GM18511 (cell line): Measurements from ENCODE around the gene TMEM115.
A peak's percentile ranks its signal among the peaks of the same experiment; 100 is the strongest.

Source experiments
- ATAC-seq: cut with Tn5 transposase; IDR thresholded peaks from one replicate; pipeline ENCODE4 v1.9.1; 2021; ENCODE audit warnings: mild to moderate bottlenecking, moderate library complexity; ENCODE audit not compliant: unreplicated experiment

The TMEM115 gene

GRCh38 chr3:50358911-50359759, at the start of gene TMEM115:
Gene TMEM115 (minus strand): TSS chr3:50359521. CDS start chr3:50359063, 458 bp downstream.
- ATAC-seq: peak; percentile 100

- no peak for ATAC-seq
Measured at GRCh38 chr3:50408443-50408944, 49.2 kb upstream of the TMEM115 start.

DNA sequence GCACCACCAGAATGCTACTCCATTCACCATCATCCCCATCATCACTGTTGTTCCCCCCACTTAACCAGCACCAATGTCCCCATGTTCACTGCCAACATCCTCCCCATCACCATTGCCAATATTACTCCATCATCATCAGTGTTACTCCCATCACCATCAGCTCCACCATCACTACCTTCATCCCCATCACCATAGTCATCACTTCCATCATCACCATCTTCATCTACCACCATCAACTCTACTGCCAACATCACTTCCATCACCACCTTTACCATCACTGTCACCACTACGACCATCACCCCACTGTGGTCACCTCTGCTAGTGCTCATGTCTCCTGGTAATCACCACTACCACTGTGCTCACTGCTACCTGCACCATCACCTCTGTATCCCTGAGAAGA, 47.2 kb upstream of the TMEM115 start:
- ATAC-seq: no peak

DNA sequence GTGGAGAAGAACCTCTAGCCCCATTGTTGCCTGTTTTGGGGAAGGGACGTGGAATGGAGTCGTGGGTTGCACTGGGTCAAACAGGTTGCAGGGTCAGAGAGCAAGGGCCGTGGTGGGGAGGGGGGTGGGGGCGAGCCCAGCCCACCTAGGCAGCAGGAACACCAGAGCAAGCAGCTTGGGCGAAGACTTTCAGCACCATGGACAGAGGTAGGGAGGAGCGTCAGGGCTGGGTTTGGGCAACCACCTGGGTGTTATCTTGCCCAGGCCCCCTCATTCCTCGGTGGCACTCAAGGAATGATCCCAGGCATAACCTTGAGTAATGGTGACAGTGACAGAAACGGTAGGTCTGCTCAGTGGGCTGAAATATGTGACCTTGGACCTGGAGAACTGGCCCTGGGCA, 45.9 kb upstream of the TMEM115 start:
- ATAC-seq: no peak

GRCh38 chr3:50401978-50402595, 42.8 kb upstream of the TMEM115 start:
- ATAC-seq: no peak

- no peak for ATAC-seq
Measured at GRCh38 chr3:50396502-50396901, 37.2 kb upstream of the TMEM115 start.

GRCh38 chr3:50395070-50395860, 35.9 kb upstream of the TMEM115 start:
- ATAC-seq: no peak

- ATAC-seq: no peak
Measured at GRCh38 chr3:50393061-50393460, 33.7 kb upstream of the TMEM115 start.

- ATAC-seq: no peak
Measured at GRCh38 chr3:50392101-50392715, 32.9 kb upstream of the TMEM115 start.

DNA sequence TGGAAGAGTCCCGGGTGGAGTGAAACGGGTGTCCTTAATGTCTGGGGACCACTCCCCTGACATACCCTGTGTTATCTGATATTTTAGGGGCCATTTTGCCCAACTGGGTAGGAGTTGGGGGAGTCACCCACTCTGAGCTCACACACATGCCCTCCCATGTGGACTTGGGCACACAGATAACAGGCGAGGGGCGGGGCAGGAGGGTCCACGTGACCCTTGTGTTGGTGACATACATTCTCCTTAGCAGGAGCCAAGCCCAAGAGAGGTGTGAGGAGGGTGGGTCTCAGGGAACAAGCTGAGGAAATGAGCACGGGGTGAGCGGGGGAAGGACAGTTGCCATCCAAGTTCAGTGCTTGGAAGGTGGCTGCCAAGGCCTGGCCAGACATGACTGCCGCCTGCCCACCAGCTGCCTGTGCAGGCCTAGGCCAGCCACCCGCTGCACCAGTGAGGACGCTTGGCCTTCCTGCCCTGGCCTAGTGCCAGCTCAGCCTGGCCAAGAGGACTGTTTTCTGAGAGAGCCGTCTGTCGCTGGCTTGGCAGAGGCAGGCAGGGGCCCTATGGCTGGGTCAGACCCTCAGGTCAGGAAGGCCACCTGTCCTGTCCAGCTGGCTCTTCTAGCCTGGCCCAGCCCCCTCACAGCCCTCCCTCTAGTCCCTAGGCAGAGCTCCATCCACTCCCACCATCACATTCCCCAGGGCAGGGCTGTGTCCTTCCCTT, 31.3 kb upstream of the TMEM115 start:
- ATAC-seq: no peak

DNA sequence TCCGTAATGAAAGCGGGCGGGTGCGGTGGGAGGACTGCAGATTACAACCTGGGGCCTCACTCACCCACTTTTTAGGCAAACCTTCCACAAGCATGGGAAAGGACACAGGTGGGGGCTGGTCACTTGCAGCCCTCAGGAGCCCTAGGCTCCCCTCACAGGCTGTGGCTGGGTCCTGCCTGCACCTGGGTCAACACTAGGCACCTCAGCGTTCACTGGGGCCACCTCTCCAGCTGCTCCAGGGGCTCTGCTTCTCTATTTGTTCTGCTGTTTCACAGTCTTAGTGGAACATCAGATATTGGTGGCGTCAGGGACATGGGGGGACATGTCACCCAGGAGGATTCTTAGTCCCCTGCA, 30.1 kb upstream of the TMEM115 start:
- ATAC-seq: no peak

GRCh38 chr3:50388720-50389413, 29.5 kb upstream of the TMEM115 start:
- no peak for ATAC-seq

DNA sequence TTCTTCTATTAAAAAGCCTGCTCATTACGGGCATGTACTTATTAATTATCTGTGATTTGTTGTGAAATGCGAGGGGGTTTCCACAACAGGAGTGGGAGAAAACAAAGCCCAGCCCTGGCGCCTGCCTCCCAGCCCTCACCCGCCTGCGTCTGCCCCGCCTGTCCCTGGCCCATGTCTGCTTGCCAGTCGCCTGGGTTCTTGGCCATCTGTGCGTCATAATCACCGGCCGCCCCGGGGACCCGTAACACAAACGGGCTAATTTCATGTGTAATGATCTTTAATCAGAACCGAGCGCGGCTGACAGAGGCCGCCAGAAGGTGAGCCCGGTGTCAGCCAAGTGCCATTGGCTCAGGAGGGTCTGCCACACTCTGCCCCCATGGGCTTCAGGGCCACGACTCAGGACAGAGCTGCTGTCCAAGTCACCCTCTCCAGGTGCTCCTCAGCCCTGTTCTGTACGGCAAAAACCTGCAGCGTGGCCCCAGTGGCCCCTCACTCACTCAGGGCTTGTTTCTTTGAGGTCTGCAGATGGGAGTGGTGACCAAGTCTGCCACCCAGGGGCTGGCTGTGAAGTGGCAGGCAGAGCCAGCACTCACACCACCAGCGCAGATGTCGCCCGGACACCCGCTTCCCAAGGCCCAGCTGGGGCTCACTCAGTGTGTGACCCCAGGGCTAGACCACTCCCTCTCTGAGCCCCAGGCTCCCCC, 28.8 kb upstream of the TMEM115 start:
- no peak for ATAC-seq

DNA sequence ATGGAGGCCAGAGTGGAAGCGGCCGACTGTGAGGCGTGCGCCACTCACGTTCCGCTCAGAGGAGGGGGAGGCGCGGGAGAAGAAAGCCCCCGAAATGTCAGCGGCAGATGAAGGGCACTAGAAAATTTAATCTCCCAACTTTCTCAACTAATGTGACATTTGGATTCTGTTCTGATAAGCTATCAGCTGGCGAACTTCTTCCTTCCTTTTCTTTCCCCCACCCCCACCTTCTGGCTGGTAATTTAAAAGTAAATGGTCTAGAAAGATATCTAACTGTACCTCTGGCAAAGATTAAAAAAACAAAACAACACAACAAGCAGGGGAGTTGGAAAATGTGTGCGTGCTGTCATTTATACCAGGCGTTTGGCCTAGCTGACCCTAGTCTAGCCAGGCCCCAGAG, 26.4 kb upstream of the TMEM115 start:
- ATAC-seq: no peak

DNA sequence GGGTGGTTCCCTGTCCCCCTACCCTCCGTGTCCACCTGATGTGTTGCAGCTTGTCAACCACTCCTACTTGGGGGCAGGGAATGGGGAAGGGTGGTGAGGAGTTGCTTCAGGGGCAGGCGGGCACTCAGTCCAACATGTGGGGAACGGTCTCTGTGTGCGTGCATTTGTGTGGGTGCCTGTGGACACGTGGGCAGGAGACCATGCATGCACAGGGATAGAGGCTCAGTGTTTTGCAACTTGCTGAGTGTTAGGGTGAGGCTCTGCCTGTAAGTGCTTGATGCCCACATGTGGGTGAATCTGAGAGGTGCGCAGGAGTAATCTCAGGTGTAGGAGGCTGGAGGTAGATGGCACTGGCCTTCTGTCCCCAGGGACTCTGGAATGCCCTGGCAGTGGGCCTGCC, 24.4 kb upstream of the TMEM115 start:
- no peak for ATAC-seq

DNA sequence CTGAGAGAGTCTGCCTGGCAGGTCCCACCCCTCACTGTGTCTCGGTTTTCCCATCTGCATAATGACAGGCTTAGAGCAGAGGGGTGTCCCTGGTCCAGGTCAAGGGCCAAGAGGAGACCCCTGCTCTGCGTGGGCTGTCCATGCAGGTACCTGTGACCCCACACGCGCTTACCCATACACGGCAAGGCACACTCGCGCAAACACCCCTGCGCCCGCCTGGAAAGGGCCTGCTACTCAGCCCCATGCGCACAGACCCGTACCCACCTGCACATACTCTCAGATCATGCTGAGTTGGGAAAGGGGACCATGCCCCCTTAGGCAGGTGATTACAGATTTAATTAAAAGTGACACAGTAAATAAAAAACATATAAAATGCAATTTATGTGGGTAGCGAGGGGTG, 23.4 kb upstream of the TMEM115 start:
- ATAC-seq: no peak

GRCh38 chr3:50381383-50381782, 22.1 kb upstream of the TMEM115 start:
- no peak for ATAC-seq

GRCh38 chr3:50380405-50381085, 21.2 kb upstream of the TMEM115 start:
- ATAC-seq: no peak

GRCh38 chr3:50378757-50379156, 19.4 kb upstream of the TMEM115 start:
- no peak for ATAC-seq
